ENCODE results near the gene GJB3.

Gene GJB3

DNA sequence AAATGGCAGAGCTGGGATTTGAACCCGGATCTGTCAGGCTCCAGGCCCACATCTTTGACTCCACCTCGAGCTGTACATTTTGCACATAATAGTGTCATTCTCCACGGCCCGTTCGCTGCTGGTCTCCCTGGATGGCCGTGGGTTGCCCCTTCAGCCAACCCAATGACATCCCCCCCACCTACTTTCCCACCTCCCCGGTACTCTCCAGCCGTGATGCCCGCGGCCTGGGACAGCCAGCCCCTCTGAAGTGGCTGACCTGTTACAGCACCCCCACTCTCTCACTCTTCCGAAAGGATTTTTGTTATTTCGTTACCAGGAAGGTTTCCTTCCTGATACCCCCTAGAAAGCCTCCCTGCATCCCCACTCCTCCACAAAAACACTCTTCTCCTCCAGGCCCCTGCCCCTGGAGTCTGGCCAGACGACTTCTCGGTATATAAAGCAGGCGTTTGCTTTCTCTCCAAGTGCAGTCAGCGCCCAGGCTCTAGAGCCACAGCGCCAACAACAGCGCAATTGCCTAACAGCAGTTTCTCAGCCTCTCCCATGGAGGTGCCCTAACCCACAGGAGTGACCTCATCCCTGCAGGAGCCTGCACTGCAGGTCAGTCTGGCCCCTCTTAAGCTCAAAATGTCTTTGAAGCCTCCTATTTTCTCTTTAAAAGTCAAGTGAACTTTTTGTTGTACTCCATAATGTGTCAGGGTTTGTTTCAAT, 40.7 kb upstream of the GJB3 start:
- H3K27me3 ChIP-seq (ENCODE audit: insufficient read depth, poor library complexity, severe bottlenecking): no peaks in the 10 kb centered on the region
- no peak overlapping the region for H3K27ac ChIP-seq (ENCODE audit: poor library complexity, severe bottlenecking)
- H3K4me1 ChIP-seq (ENCODE audit: insufficient read depth, poor library complexity, severe bottlenecking): no peaks in the 10 kb centered on the region
- TF ChIP-seq, protein P1, sequence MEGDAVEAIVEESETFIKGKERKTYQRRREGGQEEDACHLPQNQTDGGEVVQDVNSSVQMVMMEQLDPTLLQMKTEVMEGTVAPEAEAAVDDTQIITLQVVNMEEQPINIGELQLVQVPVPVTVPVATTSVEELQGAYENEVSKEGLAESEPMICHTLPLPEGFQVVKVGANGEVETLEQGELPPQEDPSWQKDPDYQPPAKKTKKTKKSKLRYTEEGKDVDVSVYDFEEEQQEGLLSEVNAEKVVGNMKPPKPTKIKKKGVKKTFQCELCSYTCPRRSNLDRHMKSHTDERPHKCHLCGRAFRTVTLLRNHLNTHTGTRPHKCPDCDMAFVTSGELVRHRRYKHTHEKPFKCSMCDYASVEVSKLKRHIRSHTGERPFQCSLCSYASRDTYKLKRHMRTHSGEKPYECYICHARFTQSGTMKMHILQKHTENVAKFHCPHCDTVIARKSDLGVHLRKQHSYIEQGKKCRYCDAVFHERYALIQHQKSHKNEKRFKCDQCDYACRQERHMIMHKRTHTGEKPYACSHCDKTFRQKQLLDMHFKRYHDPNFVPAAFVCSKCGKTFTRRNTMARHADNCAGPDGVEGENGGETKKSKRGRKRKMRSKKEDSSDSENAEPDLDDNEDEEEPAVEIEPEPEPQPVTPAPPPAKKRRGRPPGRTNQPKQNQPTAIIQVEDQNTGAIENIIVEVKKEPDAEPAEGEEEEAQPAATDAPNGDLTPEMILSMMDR (IDR thresholded peaks at IDR 0.05; ENCODE audit: poor library complexity, severe bottlenecking): no peak
- no peaks in the 10 kb centered on the region for H3K9me3 ChIP-seq (ENCODE audit: severe bottlenecking)
- ATAC-seq (ENCODE audit: low read depth): no peak
- no peaks in the 10 kb centered on the region for H3K36me3 ChIP-seq (ENCODE audit: low read depth)
- DNase-seq (ENCODE audit: low spot score): peak; percentile 19
- no peak overlapping the region for H3K4me3 ChIP-seq (ENCODE audit: severe bottlenecking)

DNA sequence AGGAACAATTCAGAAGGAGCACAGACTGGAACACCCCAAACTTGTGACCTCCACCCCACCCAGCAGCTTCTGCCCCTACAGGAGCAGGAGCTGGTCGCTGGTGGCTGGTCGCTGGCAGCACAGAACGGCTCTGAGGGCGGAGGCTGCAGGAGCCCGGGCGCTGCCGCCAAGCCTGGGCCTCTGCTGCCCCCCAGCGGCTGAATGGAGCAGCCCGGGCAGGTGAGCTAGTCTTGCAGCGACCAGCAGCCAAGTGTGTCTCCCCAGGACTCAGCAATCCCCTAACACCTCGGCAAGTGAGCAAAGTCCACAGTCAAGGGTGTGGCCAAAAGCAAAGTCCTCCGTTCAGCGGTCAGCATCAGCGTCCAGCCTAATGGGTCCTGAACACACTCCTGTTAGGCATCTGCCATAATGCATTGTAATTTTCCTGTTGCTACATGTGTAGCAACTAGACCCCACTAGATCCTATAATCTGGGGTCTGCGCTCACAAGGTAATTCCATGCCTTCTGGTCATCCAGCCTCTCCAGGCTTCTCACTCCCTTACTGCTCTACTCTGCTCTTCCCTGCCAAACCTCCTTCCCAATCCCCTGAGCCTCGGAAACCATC, 38.2 kb upstream of the GJB3 start:
- DNase-seq (ENCODE audit: low spot score): no peak
- Histone ChIP-seq H3K27me3 (ENCODE audit: insufficient read depth, poor library complexity, severe bottlenecking) (no peaks in the 10 kb centered on the region), H3K36me3 (ENCODE audit: low read depth) (no peaks in the 10 kb centered on the region), H3K4me1 (ENCODE audit: insufficient read depth, poor library complexity, severe bottlenecking) (no peaks in the 10 kb centered on the region), H3K4me3 (ENCODE audit: severe bottlenecking) (no peak overlapping the region), H3K27ac (ENCODE audit: poor library complexity, severe bottlenecking) (no peak overlapping the region), H3K9me3 (ENCODE audit: severe bottlenecking) (no peaks in the 10 kb centered on the region)
- peak; percentile 94 for ATAC-seq (ENCODE audit: low read depth)
- TF ChIP-seq, protein P1 (IDR thresholded peaks at IDR 0.05; ENCODE audit: poor library complexity, severe bottlenecking): peak; percentile 94

DNA sequence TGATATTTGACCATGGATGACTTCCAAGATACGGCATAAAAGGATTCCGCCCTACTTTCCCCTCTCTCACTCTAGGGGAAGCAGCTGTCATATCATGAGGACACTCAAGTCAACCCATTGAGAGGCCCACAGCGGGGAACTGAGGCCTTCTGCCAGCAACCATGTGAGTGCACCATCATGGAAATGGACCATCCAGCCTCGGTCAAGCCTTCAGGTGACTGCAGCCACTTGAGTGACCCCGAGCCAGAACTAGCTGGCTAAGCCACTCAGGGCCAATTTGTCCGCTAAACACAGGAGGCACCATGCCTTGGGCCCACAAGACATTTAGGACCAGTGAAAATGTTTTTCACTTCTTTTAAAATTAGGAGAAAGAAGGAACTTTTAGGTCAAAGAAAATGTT, 37.2 kb upstream of the GJB3 start:
- ATAC-seq (ENCODE audit: low read depth) (no peak), DNase-seq (ENCODE audit: low spot score) (no peak)
- H3K4me1 ChIP-seq (ENCODE audit: insufficient read depth, poor library complexity, severe bottlenecking): no peaks in the 10 kb centered on the region
- H3K9me3 ChIP-seq (ENCODE audit: severe bottlenecking): no peaks in the 10 kb centered on the region
- H3K27ac ChIP-seq (ENCODE audit: poor library complexity, severe bottlenecking): no peak overlapping the region
- no peak overlapping the region for H3K4me3 ChIP-seq (ENCODE audit: severe bottlenecking)
- H3K36me3 ChIP-seq (ENCODE audit: low read depth): no peaks in the 10 kb centered on the region
- TF ChIP-seq, protein P1 (IDR thresholded peaks at IDR 0.05; ENCODE audit: poor library complexity, severe bottlenecking): no peak
- no peaks in the 10 kb centered on the region for H3K27me3 ChIP-seq (ENCODE audit: insufficient read depth, poor library complexity, severe bottlenecking)

DNA sequence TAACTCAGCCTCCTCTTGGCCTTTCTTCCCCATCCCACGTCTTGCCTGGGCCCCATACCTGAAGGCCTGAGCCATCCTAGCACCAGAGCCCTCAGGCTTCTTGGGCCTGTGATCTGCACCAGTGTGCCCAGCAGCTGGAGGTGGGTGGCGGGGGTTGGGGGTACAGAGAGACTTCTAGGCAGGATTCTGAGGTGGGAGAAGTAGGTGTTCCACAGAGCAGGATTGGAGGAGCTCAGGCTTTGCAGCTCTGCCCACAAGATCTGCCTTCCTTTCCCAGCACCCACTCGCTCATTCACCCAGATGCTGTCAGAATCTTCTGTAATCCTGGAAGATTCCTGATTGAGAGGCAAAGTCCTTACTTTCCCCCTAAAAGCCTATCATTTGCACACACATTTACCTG, 36.2 kb upstream of the GJB3 start:
- Histone ChIP-seq H3K27me3 (ENCODE audit: insufficient read depth, poor library complexity, severe bottlenecking) (no peaks in the 10 kb centered on the region), H3K27ac (ENCODE audit: poor library complexity, severe bottlenecking) (no peak overlapping the region), H3K36me3 (ENCODE audit: low read depth) (no peaks in the 10 kb centered on the region), H3K4me3 (ENCODE audit: severe bottlenecking) (no peak overlapping the region), H3K9me3 (ENCODE audit: severe bottlenecking) (no peaks in the 10 kb centered on the region), H3K4me1 (ENCODE audit: insufficient read depth, poor library complexity, severe bottlenecking) (no peaks in the 10 kb centered on the region)
- DNase-seq (ENCODE audit: low spot score) (no peak), ATAC-seq (ENCODE audit: low read depth) (no peak)
- TF ChIP-seq, protein P1 (IDR thresholded peaks at IDR 0.05; ENCODE audit: poor library complexity, severe bottlenecking): no peak

DNA sequence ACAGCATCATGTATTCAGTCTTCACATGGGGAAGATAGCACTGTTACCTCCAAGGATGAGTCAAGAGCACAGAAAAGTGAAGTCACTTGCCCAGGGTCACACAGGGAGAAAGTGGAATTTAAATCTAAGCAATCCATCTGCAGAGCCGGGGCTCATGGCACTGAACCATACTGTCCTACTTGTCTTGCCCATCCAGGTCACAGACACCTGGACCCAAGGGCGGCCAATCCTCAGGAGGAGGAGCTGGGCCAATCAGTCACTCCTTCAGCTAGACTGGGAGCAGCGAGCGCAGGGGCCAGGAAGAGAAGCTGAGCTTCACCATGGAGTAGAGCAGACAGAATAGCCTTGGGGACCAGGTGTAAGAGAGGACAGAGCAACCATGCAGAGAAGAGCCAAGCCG, 35.3 kb upstream of the GJB3 start:
- no peak for DNase-seq (ENCODE audit: low spot score)
- H3K27me3 ChIP-seq (ENCODE audit: insufficient read depth, poor library complexity, severe bottlenecking): no peaks in the 10 kb centered on the region
- no peaks in the 10 kb centered on the region for H3K4me1 ChIP-seq (ENCODE audit: insufficient read depth, poor library complexity, severe bottlenecking)
- no peak overlapping the region for H3K4me3 ChIP-seq (ENCODE audit: severe bottlenecking)
- H3K9me3 ChIP-seq (ENCODE audit: severe bottlenecking): no peaks in the 10 kb centered on the region
- H3K36me3 ChIP-seq (ENCODE audit: low read depth): no peaks in the 10 kb centered on the region
- ATAC-seq (ENCODE audit: low read depth): no peak
- TF ChIP-seq, protein P1 (IDR thresholded peaks at IDR 0.05; ENCODE audit: poor library complexity, severe bottlenecking): no peak
- H3K27ac ChIP-seq (ENCODE audit: poor library complexity, severe bottlenecking): no peak overlapping the region
